Tibial nerve (tissue), 4 donors: ENCODE results near the gene RNF8. TPM values are rescaled to one million over a fixed set of nuclear protein-coding genes. Genes with fewer than 3 reads are reported as not detected.
"Not testable (repeated sequence)": the region's sequence is repeated elsewhere in the genome, so short reads cannot be mapped to it uniquely, and the experiment has no call there.

Experiments used
- DNase-seq, 2 donors: peaks; one replicate each; pipeline ENCODE4 v3.0.0-alpha.2; 2019; ENCODE audit warnings: low spot score in 2 of 2
- H3K27ac ChIP-seq, 4 donors: fragments of 200-600 bp; sonication (generic) in 3 of 4; one replicate each; pipeline ENCODE4 v1.5.1; 2017 to 2019; ENCODE audit warnings: mild to moderate bottlenecking in 1 of 4
- H3K27me3 ChIP-seq, 2 donors: fragments of 200-600 bp; sonication (generic) in 1 of 2; one replicate each; pipeline versions ENCODE4 v1.5.1 to v1.6.0; 2017 to 2019
- H3K36me3 ChIP-seq, 3 donors: fragments of 200-600 bp; sonication (generic); one replicate each; pipeline ENCODE4 v1.5.1; 2018 to 2019
- H3K4me1 ChIP-seq, 4 donors: fragments of 200-600 bp; sonication (generic) in 3 of 4; one replicate each; pipeline ENCODE4 v1.5.1; 2017 to 2019
- H3K4me3 ChIP-seq, 4 donors: fragments of 200-600 bp; sonication (generic) in 3 of 4; one replicate each; pipeline ENCODE4 v1.5.1; 2017 to 2019; ENCODE audit warnings: mild to moderate bottlenecking in 1 of 4, moderate library complexity in 1 of 4
- H3K9me3 ChIP-seq, 4 donors: fragments of 200-600 bp; sonication (generic) in 3 of 4; one replicate each; pipeline ENCODE4 v1.5.1; 2017 to 2019
- EP300 ChIP-seq, 2 donors: sonication (generic); formaldehyde crosslinking; IDR thresholded peaks; one replicate each; pipeline ENCODE4 v1.6.1; 2017; ENCODE audit warnings: antibody characterized with exemption in 2 of 2, mild to moderate bottlenecking in 1 of 2
- POLR2A ChIP-seq, 2 donors: fragments of 450-650 bp; IDR thresholded peaks; one replicate each; pipeline ENCODE4 v1.6.1; 2017; ENCODE audit warnings: antibody characterized with exemption in 2 of 2, mild to moderate bottlenecking in 2 of 2, moderate library complexity in 2 of 2
- WGBS, 2 donors: methylation state at CpG; one replicate each; pipeline ENCODE4 v1.1.5; 2018; 5-methylcytosine and 5-hydroxymethylcytosine counted together
- total RNA-seq, 4 donors: library from RNA; depleted of rRNA; stranded (reverse); fragments of >200 nt; gene quantifications; one replicate each; pipeline ENCODE4 v1.1.0, GENCODE V29; 2016
- TF ChIP-seq, protein P1 (sequence below), 5 experiments: fragments of 200-600 bp in 3 of 5; fragments of 450-650 bp in 2 of 5; sonication (generic) in 3 of 5; IDR thresholded peaks; one replicate each; pipeline ENCODE4 v1.5.1; 2016 to 2019; ENCODE audit warnings: antibody characterized with exemption in 5 of 5, mild to moderate bottlenecking in 3 of 5, moderate library complexity in 2 of 5

Gene RNF8
- total RNA-seq, 4 donors from 2014 or later, result 9.2 to 12.9 (median 12.7) TPM

DNA sequence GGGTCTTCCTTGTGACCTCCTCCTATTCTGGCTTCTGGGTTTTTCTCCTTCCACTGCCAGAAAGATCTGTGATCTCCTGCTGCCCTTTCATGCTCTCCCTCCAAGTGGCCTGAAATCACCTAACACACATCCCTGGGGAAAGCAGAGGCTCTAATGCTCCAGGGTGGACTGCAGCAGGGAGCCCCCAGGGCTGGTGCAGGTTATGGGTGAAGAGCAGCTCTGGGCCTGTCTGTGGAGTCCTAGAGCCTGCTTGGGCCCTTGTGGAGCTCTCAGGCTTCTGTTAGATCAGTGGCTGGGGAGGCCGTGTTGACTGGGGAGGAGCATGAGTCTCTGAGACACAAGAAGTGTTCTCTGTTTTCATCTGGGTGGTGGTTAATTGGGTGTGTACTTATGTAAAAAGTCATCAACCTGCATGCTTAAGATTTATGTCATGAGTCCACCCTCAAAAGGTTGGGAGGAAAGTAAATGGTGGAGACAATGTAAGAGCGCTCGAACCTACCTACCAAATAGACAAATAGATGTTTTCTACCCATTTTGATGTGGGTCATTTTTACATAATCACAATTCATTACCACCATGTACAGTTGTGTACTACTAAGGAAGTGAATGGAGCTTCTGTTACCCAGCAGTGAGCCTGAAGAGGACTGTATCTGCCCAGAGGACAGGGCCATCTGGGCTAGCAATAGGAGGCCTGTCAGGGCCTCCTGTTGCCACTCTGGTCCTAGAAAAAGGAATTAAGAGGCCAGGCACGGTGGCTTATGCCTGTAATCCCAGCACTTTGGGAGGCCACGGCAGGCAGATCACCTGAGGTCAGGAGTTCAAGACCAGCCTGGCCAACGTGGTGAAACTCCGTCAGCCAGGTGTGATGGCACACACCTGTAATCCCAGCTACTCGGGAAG, 32.0 kb upstream of the RNF8 start:
- Histone ChIP-seq H3K27me3 (no peaks in the 10 kb centered on the region), H3K9me3 (no peaks in the 10 kb centered on the region), H3K4me3 (no peak overlapping the region), H3K27ac (no peak overlapping the region), H3K4me1 (peaks cover 0 to 11% (median 0%) of the 10 kb centered on the region in 4 donors), H3K36me3 (peaks cover 0 to 62% (median 0%) of the 10 kb centered on the region in 3 donors)
- TF ChIP-seq, protein P1, sequence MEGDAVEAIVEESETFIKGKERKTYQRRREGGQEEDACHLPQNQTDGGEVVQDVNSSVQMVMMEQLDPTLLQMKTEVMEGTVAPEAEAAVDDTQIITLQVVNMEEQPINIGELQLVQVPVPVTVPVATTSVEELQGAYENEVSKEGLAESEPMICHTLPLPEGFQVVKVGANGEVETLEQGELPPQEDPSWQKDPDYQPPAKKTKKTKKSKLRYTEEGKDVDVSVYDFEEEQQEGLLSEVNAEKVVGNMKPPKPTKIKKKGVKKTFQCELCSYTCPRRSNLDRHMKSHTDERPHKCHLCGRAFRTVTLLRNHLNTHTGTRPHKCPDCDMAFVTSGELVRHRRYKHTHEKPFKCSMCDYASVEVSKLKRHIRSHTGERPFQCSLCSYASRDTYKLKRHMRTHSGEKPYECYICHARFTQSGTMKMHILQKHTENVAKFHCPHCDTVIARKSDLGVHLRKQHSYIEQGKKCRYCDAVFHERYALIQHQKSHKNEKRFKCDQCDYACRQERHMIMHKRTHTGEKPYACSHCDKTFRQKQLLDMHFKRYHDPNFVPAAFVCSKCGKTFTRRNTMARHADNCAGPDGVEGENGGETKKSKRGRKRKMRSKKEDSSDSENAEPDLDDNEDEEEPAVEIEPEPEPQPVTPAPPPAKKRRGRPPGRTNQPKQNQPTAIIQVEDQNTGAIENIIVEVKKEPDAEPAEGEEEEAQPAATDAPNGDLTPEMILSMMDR (IDR thresholded peaks at IDR 0.05), result no peak
- TF ChIP-seq EP300 (IDR thresholded peaks at IDR 0.05), result no peak
- TF ChIP-seq POLR2A (IDR thresholded peaks at IDR 0.05), result no peak
- DNase-seq, result no peak
- 79 to 84% methylated on average over 8 of the region's 8 CpGs for WGBS, 2 donors

DNA sequence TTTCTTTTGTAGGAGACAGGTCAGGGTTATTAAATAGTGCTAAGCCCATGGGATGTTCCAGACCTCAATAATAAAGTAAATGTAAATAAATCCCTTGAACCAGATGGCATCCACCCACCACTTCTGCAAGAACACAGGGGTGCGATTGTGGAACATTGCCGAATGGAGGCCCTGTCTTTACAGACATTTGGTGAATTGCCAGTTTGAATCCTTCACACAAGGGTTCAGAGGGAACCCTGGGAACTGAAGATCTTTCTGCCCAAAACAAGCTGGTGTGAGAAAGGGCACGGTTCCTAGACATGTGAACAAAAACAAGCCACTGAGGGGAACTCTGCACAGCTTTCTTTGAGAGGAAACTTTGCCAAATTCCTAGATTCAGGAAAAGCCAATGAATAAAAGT, 30.2 kb upstream of the RNF8 start:
- H3K27ac ChIP-seq, result no peak overlapping the region
- H3K27me3 ChIP-seq, result no peaks in the 10 kb centered on the region
- H3K9me3 ChIP-seq, result no peaks in the 10 kb centered on the region
- peaks cover 0 to 11% (median 0%) of the 10 kb centered on the region in 4 donors for H3K4me1 ChIP-seq
- no peak overlapping the region for H3K4me3 ChIP-seq
- H3K36me3 ChIP-seq, result peaks cover 0 to 44% (median 0%) of the 10 kb centered on the region in 3 donors
- 6 to 13% methylated on average over 3 of the region's 3 CpGs for WGBS, 2 donors
- DNase-seq, result no peak
- TF ChIP-seq POLR2A (IDR thresholded peaks at IDR 0.05) (no peak), EP300 (IDR thresholded peaks at IDR 0.05) (no peak)
- TF ChIP-seq, protein P1 (IDR thresholded peaks at IDR 0.05), result no peak

DNA sequence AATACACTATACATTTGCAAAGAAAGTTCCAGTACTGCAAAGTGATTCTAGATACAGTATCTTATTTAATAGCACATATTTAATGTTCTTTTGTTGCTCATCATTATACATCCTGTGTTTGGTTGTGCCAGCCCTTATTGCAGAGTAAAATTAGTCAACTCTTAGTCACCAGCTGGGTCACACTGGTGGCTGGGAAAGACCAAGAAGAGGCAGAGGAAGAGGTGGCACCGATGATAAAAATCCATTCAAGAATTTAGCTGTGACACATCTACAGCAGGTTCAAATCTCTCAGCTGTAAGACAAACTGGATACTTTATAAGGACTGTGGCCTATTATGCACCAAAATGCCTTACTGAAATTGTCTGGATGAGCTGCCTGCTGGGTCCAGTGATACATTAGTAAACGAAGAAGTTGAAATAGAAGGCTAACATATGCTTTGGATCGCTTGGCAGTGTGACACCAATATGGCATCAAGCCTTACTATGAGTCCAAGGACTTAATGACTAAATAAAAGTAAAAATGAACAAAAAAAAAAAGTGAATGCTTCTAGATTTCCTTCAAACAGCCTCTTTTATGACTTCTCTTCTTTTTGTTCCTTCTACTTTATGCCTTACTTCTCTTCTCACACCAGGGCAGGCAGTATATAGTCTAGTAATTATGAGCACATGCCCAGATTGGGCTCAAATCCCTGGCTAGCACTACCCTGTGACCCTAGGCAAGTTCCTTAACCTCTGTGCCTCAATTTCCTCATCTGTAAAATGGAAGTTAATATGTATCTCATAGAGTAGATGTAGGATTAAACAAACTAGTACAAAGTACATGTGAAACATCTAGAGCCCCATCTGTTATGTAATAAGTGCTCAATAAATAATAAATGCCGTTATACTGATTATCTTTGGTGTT, 29.4 kb upstream of the RNF8 start:
- no peak overlapping the region for H3K27ac ChIP-seq
- no peak overlapping the region for H3K4me3 ChIP-seq
- peaks cover 0 to 11% (median 0%) of the 10 kb centered on the region in 4 donors for H3K4me1 ChIP-seq
- H3K9me3 ChIP-seq, result no peaks in the 10 kb centered on the region
- TF ChIP-seq, protein P1 (IDR thresholded peaks at IDR 0.05), result no peak
- TF ChIP-seq POLR2A (IDR thresholded peaks at IDR 0.05) (no peak), EP300 (IDR thresholded peaks at IDR 0.05) (no peak)
- DNase-seq, result no peak
- 60 to 61% methylated on average over 4 of the region's 4 CpGs for WGBS, 2 donors
- no peaks in the 10 kb centered on the region for H3K27me3 ChIP-seq
- H3K36me3 ChIP-seq, result peaks cover 0 to 36% (median 0%) of the 10 kb centered on the region in 3 donors

DNA sequence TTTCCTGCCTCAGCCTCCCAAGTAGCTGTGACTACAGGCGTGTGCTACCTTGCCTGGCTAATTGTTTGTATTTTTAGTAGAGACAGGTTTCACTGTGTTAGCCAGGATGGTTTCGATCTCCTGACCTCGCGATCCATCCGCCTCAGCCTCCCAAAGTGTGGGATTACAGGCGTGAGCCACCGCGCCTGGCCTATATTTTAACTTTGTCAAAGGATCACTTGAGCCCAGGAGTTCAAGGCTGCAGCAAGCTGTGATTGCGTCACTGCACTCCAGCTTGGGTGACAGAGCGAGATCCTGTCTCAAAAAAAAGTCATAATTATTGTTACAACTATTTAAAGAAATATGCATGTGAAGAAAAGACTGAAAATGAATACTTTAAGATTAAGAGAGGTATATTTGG, 23.4 kb upstream of the RNF8 start:
- H3K27me3 ChIP-seq, H3K4me1 ChIP-seq, H3K9me3 ChIP-seq, DNase-seq, H3K27ac ChIP-seq, H3K4me3 ChIP-seq: not testable (repeated sequence)
- peaks cover 0 to 30% (median 3%) of the 10 kb centered on the region in 3 donors for H3K36me3 ChIP-seq
- WGBS, 2 donors, result 91 to 95% methylated on average over 10 of the region's 10 CpGs

DNA sequence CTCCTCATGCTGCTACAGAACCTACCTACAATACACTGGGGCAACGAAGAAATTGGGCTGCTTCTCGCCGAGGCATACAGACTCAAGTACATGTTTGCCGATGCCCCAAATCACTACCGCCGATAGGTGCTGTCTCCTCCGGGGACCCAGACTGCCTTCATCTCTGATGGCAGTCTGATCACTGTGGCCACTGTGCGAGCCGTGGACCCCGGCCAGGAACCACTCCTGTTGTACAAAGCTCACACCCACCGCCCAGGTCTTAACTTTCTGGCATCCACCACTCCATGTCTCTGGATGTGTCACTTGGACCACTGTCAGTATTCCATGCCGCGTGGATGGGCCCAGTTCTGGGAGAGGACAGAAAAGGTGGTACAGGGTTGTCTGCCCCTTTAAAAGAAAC, 22.7 kb upstream of the RNF8 start:
- Histone ChIP-seq H3K27ac (no peak overlapping the region), H3K4me3 (no peak overlapping the region), H3K27me3 (no peaks in the 10 kb centered on the region), H3K36me3 (peaks cover 0 to 30% (median 3%) of the 10 kb centered on the region in 3 donors), H3K4me1 (no peaks in the 10 kb centered on the region), H3K9me3 (no peaks in the 10 kb centered on the region)
- no peak for DNase-seq
- 92 to 96% methylated on average over 13 of the region's 13 CpGs for WGBS, 2 donors
- TF ChIP-seq EP300 (IDR thresholded peaks at IDR 0.05) (no peak), POLR2A (IDR thresholded peaks at IDR 0.05) (no peak)
- TF ChIP-seq, protein P1 (IDR thresholded peaks at IDR 0.05), result no peak
